Activated naive CD8-positive, alpha-beta T cell (primary cell): ENCODE results near the gene DISC1.

ENCODE experiments used
- H3K27ac Mint-ChIP-seq: one replicate; pipeline ENCODE4 v1.8.0; 2021; ENCODE audit warnings: mixed read lengths
- H3K27me3 Mint-ChIP-seq: one replicate; pipeline ENCODE4 v1.8.0; 2021; ENCODE audit warnings: mixed read lengths
- H3K36me3 Mint-ChIP-seq: one replicate; pipeline ENCODE4 v1.8.0; 2021; ENCODE audit warnings: mixed read lengths
- H3K4me1 Mint-ChIP-seq: one replicate; pipeline ENCODE4 v1.8.0; 2021; ENCODE audit warnings: low read depth, mixed read lengths
- H3K4me3 Mint-ChIP-seq: one replicate; pipeline ENCODE4 v1.8.0; 2021; ENCODE audit warnings: mild to moderate bottlenecking, mixed read lengths
- H3K9me3 Mint-ChIP-seq: one replicate; pipeline ENCODE4 v1.8.0; 2021; ENCODE audit warnings: low read depth, mixed read lengths

Gene DISC1

GRCh38 chr1:231926340-231926739, 299.8 kb downstream of the DISC1 start:
- Mint-ChIP-seq H3K4me1 (peaks cover 47% of the 10 kb centered on the region), H3K36me3 (peaks cover 4% of the 10 kb centered on the region), H3K4me3 (no peak overlapping the region), H3K9me3 (no peaks in the 10 kb centered on the region), H3K27me3 (no peaks in the 10 kb centered on the region), H3K27ac (no peak overlapping the region)

- H3K27ac Mint-ChIP-seq: no peak overlapping the region
- H3K4me3 Mint-ChIP-seq: no peak overlapping the region
- peaks cover 42% of the 10 kb centered on the region for H3K4me1 Mint-ChIP-seq
These were observed 300.3 kb downstream of the DISC1 start for GRCh38 chr1:231926933-231927332.

DNA sequence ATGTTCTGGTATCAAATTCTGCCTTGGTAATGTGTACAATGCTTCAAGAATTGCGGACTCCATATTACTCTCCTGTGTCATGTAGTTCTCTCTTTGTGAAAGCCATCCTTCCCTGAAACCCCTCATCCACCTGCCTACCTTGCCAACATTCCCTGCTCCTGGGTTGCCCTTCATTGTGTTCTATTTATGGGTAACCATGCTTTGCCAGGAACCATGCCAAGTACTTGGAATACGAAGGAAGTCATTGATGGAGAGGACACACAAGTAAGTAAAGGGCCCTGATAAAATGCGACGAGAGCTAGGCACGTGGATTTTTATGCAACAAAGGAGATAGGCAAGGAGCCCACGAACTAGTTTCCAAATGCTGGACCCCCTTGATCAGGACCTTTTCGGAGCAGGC, 300.8 kb downstream of the DISC1 start:
- H3K27me3 Mint-ChIP-seq: no peaks in the 10 kb centered on the region
- no peak overlapping the region for H3K4me3 Mint-ChIP-seq
- no peak overlapping the region for H3K27ac Mint-ChIP-seq
- H3K36me3 Mint-ChIP-seq: peaks cover 4% of the 10 kb centered on the region
- no peaks in the 10 kb centered on the region for H3K9me3 Mint-ChIP-seq
- H3K4me1 Mint-ChIP-seq: peaks cover 39% of the 10 kb centered on the region

More at GRCh38 chr1:231926933-231927332, 300.3 kb downstream of the DISC1 start:
- H3K27me3 Mint-ChIP-seq: no peaks in the 10 kb centered on the region
- no peaks in the 10 kb centered on the region for H3K9me3 Mint-ChIP-seq
- peaks cover 4% of the 10 kb centered on the region for H3K36me3 Mint-ChIP-seq

DNA sequence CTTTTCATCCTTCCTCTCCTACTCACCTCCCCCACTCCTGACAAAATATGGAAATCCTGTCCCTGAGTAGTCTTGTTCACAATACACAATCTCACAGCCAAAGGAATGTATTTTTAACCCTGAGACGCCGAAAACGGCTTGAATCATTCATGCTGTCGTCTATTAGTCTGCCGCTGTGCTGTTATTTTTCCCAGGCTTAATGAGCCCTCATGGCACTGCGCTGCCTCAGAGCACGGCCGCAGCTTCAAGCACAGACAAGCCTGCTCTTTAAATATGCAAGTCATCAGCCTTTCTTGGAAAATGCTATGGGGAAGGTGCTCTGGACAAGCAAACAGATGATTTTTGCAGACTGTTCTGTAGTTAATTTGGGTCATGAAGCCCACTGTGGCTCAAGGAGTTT, 302.7 kb downstream of the DISC1 start:
- Mint-ChIP-seq H3K27me3 (no peaks in the 10 kb centered on the region), H3K36me3 (peaks cover 4% of the 10 kb centered on the region), H3K9me3 (no peaks in the 10 kb centered on the region), H3K4me3 (no peak overlapping the region), H3K4me1 (peaks cover 28% of the 10 kb centered on the region), H3K27ac (no peak overlapping the region)

DNA sequence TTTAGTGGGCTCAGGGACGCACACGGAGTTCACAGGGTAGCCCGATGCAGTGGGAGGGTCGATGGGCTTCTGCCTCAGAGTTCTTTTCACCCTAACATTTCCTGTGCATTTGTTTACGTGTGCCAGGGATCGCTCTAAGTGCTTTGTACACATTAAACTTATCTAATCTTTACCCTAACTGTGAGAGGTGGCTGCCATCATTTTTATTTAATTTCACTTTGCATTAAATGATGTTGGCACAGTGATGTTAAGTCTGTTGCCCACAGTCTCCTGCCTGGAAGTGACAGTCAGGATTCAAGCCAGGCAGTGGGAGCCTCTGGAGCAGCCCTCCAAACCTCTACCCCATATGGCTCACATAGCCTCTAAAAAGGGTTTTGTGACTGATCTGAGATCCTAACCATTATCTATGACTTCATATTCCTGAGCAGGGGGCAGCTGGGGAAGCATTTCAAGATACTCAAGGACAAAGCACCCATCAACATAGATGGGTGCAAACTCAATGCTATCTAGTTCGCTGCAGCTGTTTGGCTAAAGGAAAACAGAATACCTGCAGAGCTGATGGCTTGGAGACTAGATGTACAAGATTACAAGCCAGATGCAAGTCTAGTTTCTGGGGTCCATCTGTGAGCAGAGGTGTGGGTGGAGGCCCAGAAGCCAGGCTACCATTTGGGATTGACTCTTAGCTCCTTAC, 303.8 kb downstream of the DISC1 start:
- Mint-ChIP-seq H3K27me3 (no peaks in the 10 kb centered on the region), H3K4me1 (peaks cover 25% of the 10 kb centered on the region), H3K9me3 (no peaks in the 10 kb centered on the region), H3K4me3 (peak overlapping the region; percentile 74), H3K36me3 (peaks cover 5% of the 10 kb centered on the region), H3K27ac (peak overlapping the region; percentile 70)

DNA sequence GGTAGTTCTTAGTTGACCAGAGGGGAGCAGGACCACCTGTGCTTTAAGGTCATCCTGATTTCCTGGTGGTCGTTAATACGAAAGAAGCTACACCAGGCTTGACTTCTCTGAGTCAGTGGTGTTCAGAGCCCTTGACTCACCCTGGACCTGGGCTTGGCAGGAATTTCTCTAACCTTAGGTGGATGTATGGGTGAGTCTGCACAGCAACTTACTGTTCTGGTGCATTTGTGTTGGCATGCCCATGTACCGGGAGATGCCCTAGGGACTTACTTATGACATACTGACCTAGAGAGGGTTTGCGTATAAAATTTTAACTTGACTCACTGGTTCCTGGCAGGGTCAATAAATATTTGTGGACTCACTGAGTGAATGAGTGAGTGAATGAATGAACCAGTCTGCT, 304.6 kb downstream of the DISC1 start:
- Mint-ChIP-seq H3K36me3 (peaks cover 3% of the 10 kb centered on the region), H3K9me3 (no peaks in the 10 kb centered on the region)

GRCh38 chr1:231931846-231932454, 305.4 kb downstream of the DISC1 start:
- Mint-ChIP-seq H3K27me3 (no peaks in the 10 kb centered on the region), H3K9me3 (no peaks in the 10 kb centered on the region), H3K4me3 (no peak overlapping the region), H3K27ac (no peak overlapping the region), H3K4me1 (peaks cover 25% of the 10 kb centered on the region), H3K36me3 (peaks cover 5% of the 10 kb centered on the region)

More for the DNA sequence above, 304.6 kb downstream of the DISC1 start:
- Mint-ChIP-seq H3K4me3 (no peak overlapping the region), H3K4me1 (peaks cover 25% of the 10 kb centered on the region), H3K27ac (no peak overlapping the region), H3K27me3 (no peaks in the 10 kb centered on the region)

DNA sequence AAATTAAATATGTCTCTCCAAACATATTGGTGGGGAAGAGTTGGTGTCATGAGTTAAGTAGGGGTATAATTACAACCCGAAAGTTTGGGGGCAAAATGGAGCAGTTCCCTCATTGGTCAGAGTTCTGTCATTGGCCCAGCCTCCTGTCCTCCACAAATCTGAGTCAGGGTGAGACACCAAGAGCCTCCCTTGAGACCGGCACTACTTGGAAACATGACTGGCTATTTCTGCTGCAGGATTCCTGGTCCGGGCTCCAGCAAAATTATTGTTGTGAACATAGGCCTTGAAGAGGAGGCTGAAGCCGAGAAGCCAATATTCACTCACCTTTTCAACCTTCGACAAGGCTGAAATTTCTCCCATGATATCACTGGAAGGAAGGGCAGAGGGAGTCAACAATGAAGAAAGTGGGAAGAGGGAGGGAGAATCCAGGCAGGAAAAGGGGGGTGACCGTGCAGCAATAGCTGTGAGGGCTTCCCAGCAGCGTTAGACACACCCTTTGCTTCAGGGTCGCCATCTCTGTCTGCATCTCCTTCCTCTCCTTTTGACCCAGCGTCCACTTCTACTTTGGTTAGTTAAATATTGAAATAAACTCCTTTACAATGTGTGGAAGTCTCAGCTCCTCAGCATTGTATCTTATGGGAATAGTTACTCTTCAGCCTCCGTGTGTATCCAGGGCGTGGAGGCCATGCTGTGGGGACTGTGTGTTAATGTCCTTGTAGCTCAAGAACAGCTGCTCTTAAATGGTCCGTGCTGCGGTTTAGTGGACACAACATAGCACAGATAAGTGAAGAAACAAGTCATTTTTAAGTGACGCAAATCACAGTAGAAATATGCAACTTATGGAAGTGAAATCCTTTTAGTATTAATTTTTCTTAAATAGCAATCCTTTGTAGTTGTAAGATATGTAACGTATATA, 307.4 kb downstream of the DISC1 start:
- Mint-ChIP-seq H3K4me3 (no peak overlapping the region), H3K27ac (no peak overlapping the region), H3K36me3 (peaks cover 9% of the 10 kb centered on the region), H3K27me3 (no peaks in the 10 kb centered on the region), H3K9me3 (no peaks in the 10 kb centered on the region), H3K4me1 (peaks cover 18% of the 10 kb centered on the region)

- peaks cover 12% of the 10 kb centered on the region for H3K36me3 Mint-ChIP-seq
- H3K4me1 Mint-ChIP-seq: peaks cover 11% of the 10 kb centered on the region
- no peaks in the 10 kb centered on the region for H3K27me3 Mint-ChIP-seq
- no peaks in the 10 kb centered on the region for H3K9me3 Mint-ChIP-seq
- H3K4me3 Mint-ChIP-seq: no peak overlapping the region
- H3K27ac Mint-ChIP-seq: no peak overlapping the region
These were observed 308.2 kb downstream of the DISC1 start for GRCh38 chr1:231934797-231935196.

GRCh38 chr1:231935856-231936255, 309.3 kb downstream of the DISC1 start:
- peaks cover 12% of the 10 kb centered on the region for H3K36me3 Mint-ChIP-seq
- no peaks in the 10 kb centered on the region for H3K27me3 Mint-ChIP-seq
- H3K4me1 Mint-ChIP-seq: peaks cover under 1% of the 10 kb centered on the region
- no peak overlapping the region for H3K4me3 Mint-ChIP-seq
- no peaks in the 10 kb centered on the region for H3K9me3 Mint-ChIP-seq
- no peak overlapping the region for H3K27ac Mint-ChIP-seq

- H3K4me1 Mint-ChIP-seq: no peaks in the 10 kb centered on the region
- peaks cover 15% of the 10 kb centered on the region for H3K36me3 Mint-ChIP-seq
- H3K9me3 Mint-ChIP-seq: no peaks in the 10 kb centered on the region
- no peak overlapping the region for H3K27ac Mint-ChIP-seq
- no peak overlapping the region for H3K4me3 Mint-ChIP-seq
- no peaks in the 10 kb centered on the region for H3K27me3 Mint-ChIP-seq
These were observed 310.6 kb downstream of the DISC1 start for GRCh38 chr1:231936983-231937775.

- H3K4me1 Mint-ChIP-seq: no peaks in the 10 kb centered on the region
- H3K27me3 Mint-ChIP-seq: no peaks in the 10 kb centered on the region
- H3K27ac Mint-ChIP-seq: no peak overlapping the region
- H3K4me3 Mint-ChIP-seq: no peak overlapping the region
- H3K9me3 Mint-ChIP-seq: no peaks in the 10 kb centered on the region
- peaks cover 19% of the 10 kb centered on the region for H3K36me3 Mint-ChIP-seq
These were observed 311.6 kb downstream of the DISC1 start for GRCh38 chr1:231938211-231938610.

DNA sequence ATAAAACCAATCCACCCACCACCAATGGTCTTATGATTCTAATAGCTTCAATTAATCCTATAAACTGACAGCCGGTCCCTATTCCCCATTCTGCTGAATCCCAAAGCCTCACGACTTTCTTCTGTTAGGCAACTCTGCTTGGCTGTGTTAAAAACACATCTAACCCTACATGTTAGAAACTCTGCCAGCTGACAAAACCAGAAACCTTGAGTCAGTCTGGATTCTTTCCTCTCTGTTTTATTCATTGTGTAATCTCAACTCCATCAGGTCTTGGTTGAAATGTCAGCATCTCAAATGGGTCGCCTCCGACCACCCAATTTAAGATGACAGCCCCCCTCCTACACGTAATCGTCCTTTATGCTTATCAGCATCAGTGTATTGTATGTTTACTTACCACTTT, 312.1 kb downstream of the DISC1 start:
- Mint-ChIP-seq H3K4me1 (no peaks in the 10 kb centered on the region), H3K4me3 (no peak overlapping the region), H3K27me3 (no peaks in the 10 kb centered on the region), H3K9me3 (no peaks in the 10 kb centered on the region), H3K36me3 (peaks cover 21% of the 10 kb centered on the region), H3K27ac (no peak overlapping the region)

- no peaks in the 10 kb centered on the region for H3K27me3 Mint-ChIP-seq
- H3K27ac Mint-ChIP-seq: no peak overlapping the region
- H3K4me1 Mint-ChIP-seq: no peaks in the 10 kb centered on the region
- H3K9me3 Mint-ChIP-seq: no peaks in the 10 kb centered on the region
- H3K4me3 Mint-ChIP-seq: no peak overlapping the region
- peaks cover 21% of the 10 kb centered on the region for H3K36me3 Mint-ChIP-seq
These were observed 312.5 kb downstream of the DISC1 start for GRCh38 chr1:231939118-231939517.
